DND-41 (cell line): ENCODE results near the gene MOGAT3.

Experiments
- EZH2 ChIP-seq: IDR thresholded peaks from 3 replicates; pipeline ENCODE4 v1.6.1; 2012; ENCODE audit warnings: borderline replicate concordance, low read depth, mild to moderate bottlenecking, moderate library complexity, low read length, inconsistent platforms; ENCODE audit not compliant: severe bottlenecking
- TF ChIP-seq, protein P1 (sequence below): IDR thresholded peaks from 2 replicates; pipeline ENCODE4 v1.5.1; 2012; ENCODE audit warnings: borderline replicate concordance, low read length, moderate library complexity, mild to moderate bottlenecking; ENCODE audit not compliant: poor library complexity, severe bottlenecking; ENCODE audit errors: extremely low read depth

DNA sequence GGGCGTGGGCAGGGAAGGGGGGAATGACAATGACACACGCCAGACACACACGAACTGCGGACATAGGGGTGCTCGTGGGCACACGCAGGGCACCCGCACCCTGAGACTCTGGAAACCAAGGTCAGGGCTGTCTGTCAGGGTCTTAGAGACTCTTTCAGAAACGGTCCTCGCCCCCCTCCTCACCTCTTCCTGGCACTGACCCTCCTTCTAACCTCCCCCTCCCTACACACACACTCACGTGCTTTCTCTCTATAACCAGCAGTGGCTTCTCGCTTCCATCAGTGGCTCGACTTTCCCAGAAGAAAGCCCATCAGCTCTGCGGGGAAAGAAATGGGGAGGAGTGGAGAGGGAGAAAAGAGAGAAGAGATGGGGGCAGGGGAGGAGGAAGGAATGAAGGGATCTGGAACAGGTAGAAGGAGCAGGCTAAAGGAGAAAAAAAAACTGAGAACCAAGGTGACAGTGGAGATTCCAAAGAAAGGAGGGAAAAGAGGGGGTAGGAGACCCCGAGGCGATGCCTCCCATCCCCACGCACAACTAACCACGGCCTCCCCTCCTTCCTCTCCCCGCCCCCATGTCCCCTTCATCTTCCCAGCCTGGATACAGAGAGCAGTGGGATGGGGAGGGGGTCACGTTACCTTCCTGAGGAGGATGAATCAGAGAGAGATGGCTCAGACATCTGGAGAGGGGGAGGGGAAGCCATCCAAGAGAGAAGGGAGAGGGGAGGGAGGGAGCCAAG is 33.8 kb downstream of the MOGAT3 start:
- TF ChIP-seq, protein P1, sequence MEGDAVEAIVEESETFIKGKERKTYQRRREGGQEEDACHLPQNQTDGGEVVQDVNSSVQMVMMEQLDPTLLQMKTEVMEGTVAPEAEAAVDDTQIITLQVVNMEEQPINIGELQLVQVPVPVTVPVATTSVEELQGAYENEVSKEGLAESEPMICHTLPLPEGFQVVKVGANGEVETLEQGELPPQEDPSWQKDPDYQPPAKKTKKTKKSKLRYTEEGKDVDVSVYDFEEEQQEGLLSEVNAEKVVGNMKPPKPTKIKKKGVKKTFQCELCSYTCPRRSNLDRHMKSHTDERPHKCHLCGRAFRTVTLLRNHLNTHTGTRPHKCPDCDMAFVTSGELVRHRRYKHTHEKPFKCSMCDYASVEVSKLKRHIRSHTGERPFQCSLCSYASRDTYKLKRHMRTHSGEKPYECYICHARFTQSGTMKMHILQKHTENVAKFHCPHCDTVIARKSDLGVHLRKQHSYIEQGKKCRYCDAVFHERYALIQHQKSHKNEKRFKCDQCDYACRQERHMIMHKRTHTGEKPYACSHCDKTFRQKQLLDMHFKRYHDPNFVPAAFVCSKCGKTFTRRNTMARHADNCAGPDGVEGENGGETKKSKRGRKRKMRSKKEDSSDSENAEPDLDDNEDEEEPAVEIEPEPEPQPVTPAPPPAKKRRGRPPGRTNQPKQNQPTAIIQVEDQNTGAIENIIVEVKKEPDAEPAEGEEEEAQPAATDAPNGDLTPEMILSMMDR = no peak
- no peak for TF ChIP-seq EZH2
